Superior temporal gyrus (tissue), 1 donor: ENCODE measurements around the gene PXDN.

Source experiments
- DNase-seq: peaks from one replicate; pipeline ENCODE4 v3.0.0-alpha.2; 2016; ENCODE audit errors: extremely low spot score

Gene PXDN

DNA sequence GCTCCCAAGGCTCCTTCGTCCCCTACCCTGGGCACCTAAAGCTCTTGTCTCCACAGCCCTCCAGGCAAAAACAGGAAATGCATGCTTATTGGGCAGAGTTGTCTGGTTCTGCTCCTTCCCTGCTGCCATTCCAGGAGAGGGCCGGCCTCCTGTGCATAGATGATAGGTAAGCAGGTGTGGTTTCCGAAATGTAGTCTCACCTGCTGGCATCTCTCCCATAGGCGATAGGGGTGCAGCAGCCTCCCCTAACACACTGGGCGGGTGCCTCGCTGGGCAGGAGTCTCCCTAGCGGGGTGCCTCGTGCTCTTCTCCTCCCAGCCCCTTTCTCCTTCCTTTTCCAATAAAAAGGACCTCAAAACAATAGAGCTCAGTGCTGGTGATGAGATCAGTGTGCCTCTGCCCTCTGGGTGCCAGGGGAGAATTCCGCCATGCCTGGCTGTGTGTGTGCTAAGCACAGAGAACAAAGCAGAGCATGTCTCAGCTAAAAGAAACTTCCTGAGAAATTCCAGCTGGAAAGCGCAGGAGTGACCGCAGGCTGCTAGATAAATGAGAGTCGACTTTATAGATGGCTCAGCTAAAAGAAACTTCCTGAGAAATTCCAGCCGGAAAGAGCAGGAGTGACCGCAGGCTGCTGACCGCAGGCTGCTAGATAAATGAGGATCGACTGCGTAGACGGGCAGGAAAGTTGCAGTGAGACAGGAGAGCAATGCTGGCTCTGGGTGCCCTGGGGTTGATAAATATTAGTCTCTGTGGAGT is 11.3 kb upstream of the PXDN start:
- DNase-seq = no peak

DNA sequence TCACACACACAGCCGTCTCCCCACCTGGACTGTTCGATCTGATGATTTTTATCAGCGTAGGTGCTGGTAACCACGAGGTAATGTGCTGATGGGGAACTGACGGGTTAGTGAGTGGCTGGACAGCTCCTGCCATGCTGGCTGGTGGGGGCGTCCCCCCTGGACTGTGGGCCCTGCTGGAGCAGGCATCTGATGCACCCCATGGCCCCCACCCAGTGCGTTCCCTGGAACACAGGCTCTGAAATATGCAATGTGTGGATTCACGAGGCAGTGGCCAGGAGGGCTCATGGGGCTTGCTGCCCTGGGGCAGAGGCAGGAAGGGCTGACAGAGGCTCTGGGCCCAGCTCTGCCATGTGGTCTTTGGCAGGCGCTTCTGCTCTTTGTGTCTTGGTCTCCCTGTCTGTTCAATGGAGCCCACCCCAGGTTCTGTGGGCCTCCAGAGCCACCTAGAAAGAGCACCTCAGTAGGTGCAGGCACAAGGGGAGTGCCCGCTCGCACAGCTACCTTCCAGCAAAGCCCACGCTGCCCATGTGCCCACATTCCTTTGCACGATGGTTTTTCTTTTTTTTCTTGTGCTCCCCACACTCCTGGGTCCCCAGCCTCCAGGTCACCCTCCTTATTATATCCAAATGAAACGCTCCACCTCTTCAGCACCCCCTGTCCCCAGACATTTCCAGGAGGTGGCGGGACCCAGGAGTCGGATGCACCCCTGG is 10.3 kb upstream of the PXDN start:
- DNase-seq = no peak

DNA sequence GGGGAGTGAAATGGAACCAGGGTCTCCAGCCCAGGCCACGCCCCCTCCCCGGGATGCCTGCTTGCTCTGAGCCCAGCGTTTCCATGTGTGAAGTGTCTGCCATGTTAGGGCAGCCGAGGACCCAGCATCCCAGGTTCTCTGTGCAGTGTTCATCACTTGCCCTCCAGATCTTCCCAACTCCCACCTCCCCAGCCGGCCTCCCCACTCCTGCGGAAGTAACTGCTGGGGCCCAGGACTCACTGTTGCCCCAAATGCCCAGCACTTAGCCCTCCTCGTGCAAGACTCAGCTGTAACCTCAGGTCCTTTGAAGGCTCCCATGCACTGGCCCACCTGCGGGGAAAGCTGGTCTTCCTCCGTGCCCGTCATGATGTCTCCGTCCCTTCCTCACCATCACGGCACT is 9.7 kb upstream of the PXDN start:
- no peak for DNase-seq

DNA sequence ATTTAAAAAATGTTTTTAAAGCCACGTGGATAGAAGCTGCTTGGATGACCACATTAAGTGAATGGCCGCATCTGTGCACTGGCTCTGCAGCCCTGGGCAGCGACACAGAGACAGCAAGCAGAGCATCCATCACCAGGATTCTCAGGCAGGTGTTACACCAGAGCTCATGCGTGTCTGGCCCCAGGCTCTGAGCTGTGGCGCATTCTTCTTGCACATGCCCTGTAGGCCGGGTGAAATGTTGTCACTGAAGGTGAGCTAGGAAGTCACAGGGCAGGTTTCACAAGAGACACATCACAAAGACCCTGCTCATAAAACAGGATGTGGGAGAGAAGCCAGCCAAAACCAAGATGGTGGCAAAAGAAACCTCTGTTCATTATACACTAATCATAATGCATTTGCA is 8.4 kb upstream of the PXDN start:
- no peak for DNase-seq

DNA sequence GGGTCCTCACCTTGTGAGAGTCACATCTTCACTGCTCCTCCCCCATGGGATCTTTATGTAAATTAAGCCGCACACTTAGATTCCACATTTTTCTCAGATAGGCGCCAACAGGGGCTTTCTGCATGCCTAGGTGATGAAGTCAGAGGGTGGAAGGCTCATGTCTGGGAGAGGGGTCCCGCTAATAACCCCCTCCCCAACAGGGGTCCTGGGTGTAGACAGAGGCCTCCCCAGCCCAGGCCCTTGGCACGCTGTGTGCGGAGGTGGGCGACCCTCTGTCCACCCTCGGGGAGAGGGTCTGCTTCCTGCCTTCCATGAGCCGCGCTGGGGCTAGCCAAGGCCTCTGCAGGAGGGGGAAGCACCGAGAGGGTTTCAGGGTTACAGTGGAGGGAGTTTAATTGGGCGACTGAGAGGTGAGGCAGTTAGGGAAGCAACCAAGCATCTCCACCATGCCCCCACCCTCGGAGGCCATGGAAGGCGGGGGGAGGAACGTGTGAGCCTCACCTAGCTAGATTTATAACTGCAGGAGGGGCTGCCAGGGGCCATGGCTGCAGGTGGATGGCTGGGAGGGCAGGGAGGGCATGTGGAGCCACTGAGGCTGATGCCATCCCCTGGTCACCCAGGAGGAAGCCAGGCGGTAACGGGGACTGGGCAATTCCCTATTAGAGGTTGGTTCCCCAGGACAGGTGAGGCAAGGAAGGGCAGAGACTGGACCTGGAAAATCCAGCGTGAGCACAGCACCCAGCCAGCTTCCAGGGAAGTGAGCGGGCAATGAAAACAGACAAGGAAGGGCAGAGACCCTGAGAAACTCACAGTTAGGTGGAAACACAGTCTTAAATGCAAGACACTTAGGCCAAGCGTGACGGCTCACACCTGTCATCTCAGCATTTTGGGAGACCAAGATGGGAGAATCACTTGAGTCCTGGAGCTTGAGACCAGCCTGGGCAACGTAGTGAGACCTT is 7.7 kb upstream of the PXDN start:
- DNase-seq = no peak

DNA sequence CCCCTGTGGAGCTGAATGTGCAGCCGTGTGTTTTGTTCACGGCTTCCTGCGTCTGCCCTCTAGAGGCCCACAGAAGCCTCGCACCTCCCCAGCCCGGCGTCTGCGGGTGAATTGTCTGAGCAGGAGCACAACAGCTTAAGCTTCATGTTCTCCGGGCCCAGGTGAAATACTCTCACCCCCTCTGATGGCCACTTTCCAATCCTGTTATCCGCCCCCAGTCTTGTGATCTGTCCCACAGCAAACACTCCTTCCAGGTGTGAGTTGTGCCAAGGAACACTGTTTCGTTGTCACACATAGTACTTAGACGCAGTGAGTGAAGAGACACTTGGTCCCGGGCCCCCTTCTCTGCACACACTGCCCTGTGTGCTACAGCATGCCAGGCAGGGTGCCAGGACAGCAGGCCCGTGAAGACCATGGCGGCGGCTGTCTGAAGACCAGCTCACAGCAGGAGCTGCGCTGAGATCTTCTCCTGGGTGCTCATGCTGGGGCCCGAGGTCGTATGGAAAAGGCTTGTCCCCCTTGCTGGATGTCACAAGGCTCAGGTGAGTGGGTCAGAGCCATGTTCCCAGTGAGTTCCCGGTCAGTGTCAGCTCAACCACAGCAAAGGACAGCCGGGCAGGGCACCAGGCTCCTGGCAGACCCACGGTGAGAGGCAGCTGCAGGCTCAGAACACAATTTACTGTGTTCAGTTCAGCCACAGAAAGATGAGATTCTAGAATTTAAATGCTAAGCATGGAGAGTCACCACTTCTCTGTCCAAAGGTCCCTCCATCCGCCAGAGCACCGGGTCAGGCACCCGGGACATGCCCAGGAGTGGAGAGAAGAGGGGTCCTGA is 6.8 kb upstream of the PXDN start:
- peak; percentile 77 for DNase-seq

DNA sequence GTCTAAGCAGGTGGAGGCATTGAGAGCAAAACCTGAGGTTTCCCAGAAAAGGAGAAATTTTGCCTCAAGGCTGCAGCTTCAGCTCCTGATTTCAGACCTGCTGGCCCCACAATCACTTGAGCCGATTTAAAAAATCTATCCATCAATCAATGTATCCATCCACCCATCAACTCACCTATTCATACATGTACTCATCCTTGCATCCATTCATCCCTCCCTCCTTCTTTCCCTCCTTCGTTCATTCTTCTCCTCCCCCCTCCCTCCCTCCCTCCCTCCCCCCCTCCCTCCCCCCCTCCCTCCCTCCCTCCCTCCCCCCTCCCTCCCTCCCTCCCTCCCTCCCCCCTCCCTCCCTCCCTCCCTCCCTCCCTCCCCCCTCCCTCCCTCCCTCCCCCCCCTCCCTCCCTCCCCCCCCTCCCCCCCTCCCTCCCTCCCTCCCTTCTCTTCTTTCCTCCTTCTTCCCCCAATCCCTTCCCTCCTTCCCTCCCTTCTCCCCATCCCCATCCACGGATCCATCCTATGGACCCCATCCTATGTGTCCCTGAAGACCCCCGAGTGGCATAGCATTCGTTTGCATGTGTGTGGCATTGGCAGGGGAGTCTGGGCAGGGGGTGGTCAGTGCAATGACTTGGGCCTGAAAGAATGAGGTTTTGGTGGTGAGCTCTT is 6.1 kb upstream of the PXDN start:
- no peak for DNase-seq

DNA sequence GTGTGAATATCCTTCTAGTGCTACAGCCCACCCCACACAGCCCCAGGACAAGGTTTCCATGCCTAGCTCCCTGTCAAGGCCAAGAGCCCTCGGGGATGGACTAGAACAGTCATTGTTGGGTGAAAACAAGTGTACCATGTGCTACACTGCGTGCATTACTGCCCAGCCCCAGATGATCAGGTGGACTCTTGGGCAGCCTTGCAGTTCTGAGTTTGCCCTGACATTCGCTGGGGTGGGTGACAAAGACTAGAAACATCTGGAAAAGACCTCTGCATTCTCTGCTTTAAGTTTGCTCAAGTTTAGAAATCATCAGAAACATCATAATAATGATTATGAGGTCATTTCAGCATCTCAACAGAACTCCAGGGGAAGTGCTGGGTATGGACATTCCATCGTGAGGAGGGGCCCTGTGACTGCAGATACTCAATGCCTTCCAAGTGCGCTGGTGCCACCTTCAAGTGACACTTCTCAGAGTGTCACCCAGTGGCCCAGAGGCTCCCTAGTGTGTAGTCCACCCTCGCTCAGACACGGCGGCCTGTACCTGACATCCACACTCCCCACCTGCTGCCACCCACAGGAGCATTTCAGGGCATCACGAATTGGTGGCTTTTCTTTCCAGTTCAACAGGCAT is 5.3 kb upstream of the PXDN start:
- no peak for DNase-seq

DNA sequence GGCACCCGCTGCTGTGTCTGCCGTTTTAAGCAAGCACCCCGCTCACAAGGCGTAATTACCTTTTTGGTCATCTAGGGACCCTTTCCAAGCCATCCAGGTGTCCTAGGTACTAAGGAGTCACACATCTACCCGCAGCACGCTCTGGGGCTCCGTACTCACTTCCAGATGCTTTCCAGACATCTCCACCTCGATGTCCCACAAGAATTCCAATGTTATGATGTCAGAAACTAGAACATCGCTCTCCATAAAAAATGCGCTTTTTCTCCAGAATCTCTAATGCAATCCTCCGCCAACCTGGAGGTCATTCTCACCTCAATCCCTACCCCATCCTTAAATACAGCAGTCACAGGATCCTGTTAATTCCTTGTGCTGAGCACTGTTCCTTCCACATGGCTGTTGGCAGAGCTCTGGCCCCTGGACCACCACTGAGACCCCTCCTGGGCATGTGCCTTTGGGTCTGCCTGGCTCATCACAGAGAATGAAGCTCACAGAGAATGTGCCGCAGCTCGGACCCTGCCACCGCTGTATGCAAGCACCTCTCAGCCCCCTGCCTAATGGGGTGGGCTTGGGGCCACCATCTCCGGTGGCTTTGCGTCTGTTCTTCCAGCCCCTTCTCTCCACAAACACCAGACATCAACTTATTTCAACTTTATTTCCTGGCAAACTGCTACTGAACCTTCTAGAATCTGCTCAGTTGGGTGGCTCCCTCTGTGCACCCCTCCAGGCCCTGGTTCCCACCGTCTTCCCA is 4.6 kb upstream of the PXDN start:
- DNase-seq = no peak

DNA sequence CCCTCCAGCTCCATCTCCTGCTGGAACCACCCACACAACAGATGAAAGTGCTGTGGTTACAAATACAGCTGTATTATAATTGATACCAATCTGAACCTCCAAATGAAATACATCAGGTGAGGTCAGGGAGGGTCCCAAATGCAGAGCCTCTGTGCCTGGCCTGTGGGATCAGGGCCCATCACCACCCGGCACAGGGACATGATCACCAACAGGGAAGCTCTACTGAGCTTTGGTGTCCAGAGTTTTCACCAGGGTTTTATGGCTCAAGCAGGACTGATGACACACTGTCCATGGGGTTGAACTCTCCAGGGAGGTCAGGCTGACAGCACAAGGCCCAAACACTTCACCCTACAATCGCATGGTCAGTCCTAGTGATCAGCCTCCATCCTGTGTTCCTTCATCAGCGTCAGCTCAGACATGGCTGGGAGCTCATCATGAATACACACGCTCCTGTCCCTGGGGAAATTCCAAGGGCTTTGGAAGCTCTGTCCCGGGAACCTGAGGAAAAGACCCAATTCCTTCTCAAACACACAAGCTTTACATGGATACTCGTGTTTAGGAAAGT is 3.9 kb upstream of the PXDN start:
- no peak for DNase-seq

DNA sequence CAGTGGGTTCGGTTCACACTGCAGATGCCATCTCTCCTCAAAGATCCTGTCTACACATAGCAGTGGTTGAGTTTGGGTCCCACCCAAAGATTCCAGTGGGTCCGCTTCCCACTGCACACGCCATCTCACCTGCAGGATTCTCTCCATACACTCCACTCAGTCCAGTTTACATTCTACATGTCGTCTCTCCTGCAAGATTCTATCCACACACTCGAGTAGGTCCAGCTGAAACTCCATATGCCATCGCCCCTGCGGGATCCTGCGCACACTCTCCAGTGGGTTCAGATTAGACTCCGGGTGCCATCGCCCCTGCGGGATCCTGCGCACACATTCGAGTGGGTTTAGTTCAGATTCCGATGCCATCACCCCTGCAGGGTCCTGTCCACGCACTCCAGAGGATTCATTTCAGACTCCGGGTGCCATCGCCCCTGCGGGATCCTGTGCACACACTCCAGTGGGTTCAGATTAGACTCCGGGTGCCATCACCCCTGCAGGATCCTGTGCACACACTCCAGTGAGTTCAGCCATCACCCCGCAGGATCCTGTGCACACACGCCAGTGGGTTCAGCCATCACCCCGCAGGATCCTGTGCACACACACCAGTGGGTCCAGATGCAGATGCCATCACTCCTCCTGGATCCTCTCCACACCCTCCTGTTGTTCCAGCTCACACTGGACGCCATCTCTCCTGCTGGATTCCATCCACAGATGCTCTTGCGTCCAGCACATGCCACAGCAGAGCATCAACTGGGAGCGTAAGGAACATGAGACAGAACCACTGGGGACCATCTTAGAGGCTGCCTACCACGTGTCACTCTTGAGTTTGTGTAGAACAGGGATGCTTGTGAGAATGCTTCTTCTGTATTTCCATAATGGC is 3.0 kb upstream of the PXDN start:
- no peak for DNase-seq

DNA sequence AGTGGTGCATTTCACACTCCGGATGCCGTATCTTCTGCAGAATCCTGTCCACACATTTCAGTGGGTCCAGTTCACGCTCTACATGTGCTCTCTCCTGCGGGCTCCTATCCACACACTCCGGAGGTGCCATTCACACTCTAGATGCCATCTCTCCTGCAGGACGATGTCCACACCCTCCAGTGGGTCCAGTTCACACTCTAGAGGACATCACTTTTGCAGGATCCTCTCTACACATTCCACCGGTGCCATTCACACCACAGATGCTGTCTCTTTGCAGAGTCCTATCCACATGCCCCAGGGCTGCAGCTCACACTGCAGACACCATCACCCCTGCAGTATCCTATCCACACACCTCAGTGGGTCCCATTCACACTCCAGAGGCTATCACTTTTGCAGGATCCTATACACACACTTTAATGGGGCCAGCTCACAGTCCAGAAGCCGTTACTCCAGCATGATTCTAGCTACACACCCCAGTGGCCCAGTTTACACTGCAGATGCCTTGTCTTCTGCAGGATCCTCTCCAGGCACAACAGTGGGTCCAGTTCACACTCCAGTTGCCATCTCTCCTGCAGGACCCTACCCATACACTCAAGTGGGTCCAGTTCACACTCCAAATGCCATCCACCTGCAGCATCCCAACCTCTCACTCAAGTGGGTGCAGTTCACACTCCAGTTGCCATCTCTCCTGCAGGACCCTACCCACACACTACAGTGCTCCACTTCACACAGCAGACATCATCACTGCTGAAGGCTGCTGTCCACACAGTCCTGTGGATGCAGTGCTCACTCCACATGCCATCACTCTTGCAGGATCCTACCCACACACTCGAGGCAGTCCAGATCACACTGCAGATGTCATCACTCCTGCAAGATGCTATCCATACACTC is 2.1 kb upstream of the PXDN start:
- no peak for DNase-seq

DNA sequence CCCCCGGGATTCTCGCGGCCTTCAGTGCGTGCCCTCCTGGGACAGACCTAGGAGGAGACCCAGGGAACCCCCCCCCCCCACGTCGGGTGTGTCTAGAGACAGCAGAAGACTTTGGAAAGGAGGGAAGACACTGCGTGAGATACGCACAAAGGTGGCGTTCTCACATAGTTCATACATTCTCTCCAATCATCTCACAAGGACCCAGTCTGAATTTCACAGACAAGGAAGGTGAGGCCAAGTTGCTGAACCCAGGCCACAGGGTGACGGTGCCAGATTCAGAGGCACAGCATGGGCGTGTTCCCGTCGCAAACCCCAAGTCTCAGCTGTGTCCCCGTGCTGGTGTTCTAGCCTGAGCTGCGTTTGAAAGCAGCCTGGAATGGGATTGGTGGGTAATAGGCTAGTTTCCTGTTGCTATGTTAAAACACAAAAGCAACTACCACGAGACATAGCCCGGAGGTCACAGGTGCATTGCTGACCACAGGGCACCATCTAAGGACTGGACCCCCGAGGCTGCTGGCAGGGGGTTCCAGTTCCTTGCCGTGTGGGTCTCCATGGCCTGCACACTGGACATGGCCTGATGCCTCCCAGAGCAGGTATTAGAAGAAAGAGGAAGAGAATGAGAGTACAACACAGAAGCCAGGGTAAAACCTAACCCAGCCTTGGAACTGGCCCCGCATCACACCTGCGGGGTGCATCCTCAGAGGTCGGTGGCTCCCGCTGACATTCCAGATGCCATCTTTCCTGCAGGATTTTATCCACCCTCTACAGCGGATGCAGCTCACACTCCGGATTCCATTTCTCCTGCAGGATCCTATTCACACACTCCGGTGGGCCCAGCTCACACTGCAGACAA is 1.1 kb upstream of the PXDN start:
- no peak for DNase-seq

DNA sequence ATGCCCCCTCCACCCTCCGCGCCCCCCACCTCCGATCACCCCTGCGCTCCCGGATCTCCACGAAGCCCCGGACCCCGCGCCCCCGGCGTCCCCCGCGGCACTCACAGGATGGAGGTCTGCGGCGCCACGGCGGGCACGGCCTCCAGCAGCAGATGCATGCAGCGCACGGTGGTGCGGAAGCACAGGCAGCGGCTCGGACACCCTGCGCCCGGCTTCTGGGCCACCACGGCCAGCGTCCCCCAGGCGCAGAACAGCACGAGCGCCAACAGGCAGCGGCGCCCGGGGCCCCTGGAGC is 217 bp downstream of the PXDN start:
- no peak for DNase-seq

DNA sequence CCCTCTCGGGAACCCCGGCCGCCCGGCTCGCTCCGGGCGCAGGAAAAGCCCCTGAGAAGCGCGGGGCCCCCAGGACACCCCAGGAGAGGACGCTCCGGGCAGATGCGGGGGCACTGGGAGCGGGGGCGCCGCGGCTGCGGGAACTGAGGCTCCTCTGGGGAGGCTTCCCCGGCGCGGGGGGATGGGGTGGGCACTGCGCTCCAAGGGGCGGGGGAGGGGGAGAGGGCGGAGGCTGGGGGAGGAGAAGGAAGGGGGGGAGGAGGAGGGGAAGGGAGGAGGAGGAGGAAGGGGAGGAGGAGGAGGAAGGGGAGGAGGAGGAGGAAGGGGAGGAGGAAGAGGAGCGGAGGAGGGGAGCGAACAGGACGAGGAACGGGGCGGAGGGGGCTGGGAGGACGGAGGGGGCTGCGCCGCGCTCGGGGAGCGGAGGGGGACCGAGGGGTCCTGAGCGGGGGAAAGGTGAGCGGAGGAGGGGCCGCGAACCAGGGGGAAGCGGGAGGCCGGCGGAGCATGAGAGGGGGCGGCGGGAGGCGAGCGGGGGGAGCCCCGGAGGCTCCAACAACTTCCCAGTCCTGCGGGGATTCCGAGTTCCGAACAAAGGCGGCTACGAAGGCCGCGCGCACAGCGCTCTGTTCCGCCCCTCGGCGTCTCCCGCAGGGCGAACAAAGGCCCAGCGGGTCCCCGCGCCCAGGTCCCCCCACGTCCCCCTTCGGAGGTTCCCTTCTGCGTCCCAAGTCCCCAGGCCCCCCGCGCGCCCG is 742 bp downstream of the PXDN start:
- no peak for DNase-seq
